Lung (tissue), 12 donors: Measurements from ENCODE around the gene ARMH1. TPM values are rescaled to one million over a fixed set of nuclear protein-coding genes. Genes with fewer than 3 reads are reported as not detected.

Experiments
- ATAC-seq: fragments of 200-7000 bp; cut with Tn5 transposase; one replicate; pipeline ENCODE4 v1.9.1; 2020; ENCODE audit warnings: moderate number of reproducible peaks; ENCODE audit not compliant: insufficient read depth, low FRiP score
- DNase-seq, 3 donors: peaks; one replicate each; pipeline ENCODE4 v3.0.0-alpha.2; 2013 to 2017
- H3K27ac ChIP-seq, 2 donors: one replicate each; pipeline ENCODE4 v1.5.1; 2013; ENCODE audit warnings: mild to moderate bottlenecking in 2 of 2, moderate library complexity in 2 of 2, control low read depth in 1 of 2, inconsistent platforms in 1 of 2, low read depth in 1 of 2, low read length in 1 of 2
- H3K27me3 ChIP-seq, 3 donors: one replicate each; pipeline ENCODE4 v1.5.1; 2013; ENCODE audit warnings: low read length in 2 of 3; ENCODE audit not compliant: control insufficient read depth in 3 of 3, insufficient read depth in 3 of 3
- H3K36me3 ChIP-seq, 4 donors: one replicate each; pipeline ENCODE4 v1.5.1; 2013; ENCODE audit warnings: low read length in 4 of 4, mild to moderate bottlenecking in 1 of 4, moderate library complexity in 1 of 4; ENCODE audit not compliant: control insufficient read depth in 4 of 4, insufficient read depth in 4 of 4
- H3K4me1 ChIP-seq, 5 donors: one replicate each; pipeline ENCODE4 v1.5.1; 2013; ENCODE audit warnings: low read length in 5 of 5, mild to moderate bottlenecking in 2 of 5, moderate library complexity in 1 of 5; ENCODE audit not compliant: control insufficient read depth in 5 of 5, insufficient read depth in 5 of 5
- H3K4me3 ChIP-seq: one replicate; pipeline ENCODE4 v1.5.1; 2013; ENCODE audit warnings: mild to moderate bottlenecking, control low read depth, moderate library complexity
- H3K9ac ChIP-seq, 2 donors: one replicate each; pipeline ENCODE4 v1.5.1; 2013; ENCODE audit warnings: low read length in 2 of 2, control low read depth in 1 of 2; ENCODE audit not compliant: insufficient read depth in 1 of 2
- H3K9me3 ChIP-seq, 4 donors: one replicate each; pipeline ENCODE4 v1.5.1; 2013; ENCODE audit warnings: low read length in 3 of 4, mild to moderate bottlenecking in 1 of 4, moderate library complexity in 1 of 4; ENCODE audit not compliant: control insufficient read depth in 4 of 4, insufficient read depth in 3 of 4
- WGBS, 2 donors: extraction: QIAGEN DNeasy Blood & Tissue Kit; methylation state at CpG; one replicate each; pipeline ENCODE4 v1.1.7; 2013; 5-methylcytosine and 5-hydroxymethylcytosine counted together
- polyA plus RNA-seq, 2 donors: library from polyadenylated mRNA; stranded (reverse); fragments of 200-250 nt; gene quantifications; one replicate each; pipeline ENCODE4 v1.2.1, GENCODE V29; 2013
- total RNA-seq, 2 donors: library from RNA; depleted of rRNA in 1 of 2; stranded (reverse); fragments of >200 nt in 1 of 2; gene quantifications; one replicate each; pipeline ENCODE4 v1.2.1, GENCODE V29; 2014 to 2021
- TF ChIP-seq, protein P1 (sequence below): IDR thresholded peaks from 2 replicates; pipeline ENCODE4 v1.5.1; 2012; ENCODE audit warnings: mild to moderate bottlenecking; ENCODE audit errors: control extremely low read depth, extremely low read depth
- donor health status: control.
- donor health status: control.
- donor health status: Bipolar disorder and iron deficiency.
- donor health status: healthy.
- donor health status: DM: yes; HTN: yes; CAD: no.

Gene ARMH1
- total and polyA plus RNA-seq, 4 donors: 9.7 to 35.3 (median 21.4) TPM

DNA sequence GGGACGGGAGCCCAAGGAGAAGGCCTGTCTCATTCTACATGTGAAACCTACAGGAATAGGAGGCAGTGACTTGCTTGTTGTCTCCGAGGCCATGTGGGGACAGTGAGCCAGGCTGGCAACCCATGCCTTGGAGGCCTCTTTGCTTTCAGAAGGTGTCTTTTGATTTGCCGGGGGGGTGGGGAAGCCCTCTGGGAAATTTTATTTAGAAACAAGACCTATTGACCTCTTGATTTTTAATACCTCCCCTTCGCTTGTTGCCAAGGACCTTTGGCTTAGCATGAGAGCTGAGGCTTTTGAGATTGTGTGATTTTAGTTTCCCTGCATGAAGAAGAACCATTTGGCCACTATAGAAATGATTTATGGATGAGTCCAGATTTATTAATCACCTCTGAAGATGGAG lies 4.1 kb downstream of the ARMH1 start:
- Histone ChIP-seq H3K9ac (no peak overlapping the region), H3K4me3 (no peak overlapping the region), H3K4me1 (peaks cover 0 to 9% (median 5%) of the 10 kb centered on the region in 5 donors), H3K27me3 (no peaks in the 10 kb centered on the region), H3K27ac (no peak overlapping the region), H3K36me3 (peaks cover 0 to 4% (median 0%) of the 10 kb centered on the region in 4 donors), H3K9me3 (no peaks in the 10 kb centered on the region)
- WGBS, 2 donors: 77 to 82% methylated on average over 4 of the region's 4 CpGs
- TF ChIP-seq, protein P1, sequence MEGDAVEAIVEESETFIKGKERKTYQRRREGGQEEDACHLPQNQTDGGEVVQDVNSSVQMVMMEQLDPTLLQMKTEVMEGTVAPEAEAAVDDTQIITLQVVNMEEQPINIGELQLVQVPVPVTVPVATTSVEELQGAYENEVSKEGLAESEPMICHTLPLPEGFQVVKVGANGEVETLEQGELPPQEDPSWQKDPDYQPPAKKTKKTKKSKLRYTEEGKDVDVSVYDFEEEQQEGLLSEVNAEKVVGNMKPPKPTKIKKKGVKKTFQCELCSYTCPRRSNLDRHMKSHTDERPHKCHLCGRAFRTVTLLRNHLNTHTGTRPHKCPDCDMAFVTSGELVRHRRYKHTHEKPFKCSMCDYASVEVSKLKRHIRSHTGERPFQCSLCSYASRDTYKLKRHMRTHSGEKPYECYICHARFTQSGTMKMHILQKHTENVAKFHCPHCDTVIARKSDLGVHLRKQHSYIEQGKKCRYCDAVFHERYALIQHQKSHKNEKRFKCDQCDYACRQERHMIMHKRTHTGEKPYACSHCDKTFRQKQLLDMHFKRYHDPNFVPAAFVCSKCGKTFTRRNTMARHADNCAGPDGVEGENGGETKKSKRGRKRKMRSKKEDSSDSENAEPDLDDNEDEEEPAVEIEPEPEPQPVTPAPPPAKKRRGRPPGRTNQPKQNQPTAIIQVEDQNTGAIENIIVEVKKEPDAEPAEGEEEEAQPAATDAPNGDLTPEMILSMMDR: no peak
- no peak for ATAC-seq
- no peak for DNase-seq

DNA sequence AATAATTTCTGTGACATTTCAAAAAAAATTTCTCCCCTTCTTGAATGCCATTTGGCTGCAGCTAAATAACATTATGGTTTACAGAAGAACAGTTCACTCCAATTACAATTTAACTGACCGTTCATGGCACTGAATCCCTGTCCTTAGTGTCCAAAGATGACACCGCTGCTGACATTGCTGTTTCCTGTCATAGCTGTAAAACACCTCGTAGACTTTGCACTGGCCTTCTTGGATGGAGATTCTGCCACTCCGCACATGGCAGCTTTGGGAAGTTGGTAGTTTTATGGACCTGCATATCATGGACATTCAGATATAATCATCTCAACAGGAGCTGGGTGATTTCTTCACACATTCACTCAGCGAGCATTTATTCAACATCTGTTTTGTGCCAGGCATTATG lies 5.0 kb downstream of the ARMH1 start:
- H3K9ac ChIP-seq: no peak overlapping the region
- no peak overlapping the region for H3K4me3 ChIP-seq
- no peaks in the 10 kb centered on the region for H3K27me3 ChIP-seq
- no peak for DNase-seq
- ATAC-seq: no peak
- TF ChIP-seq, protein P1: no peak
- peaks cover 0 to 4% (median 0%) of the 10 kb centered on the region in 4 donors for H3K36me3 ChIP-seq
- H3K9me3 ChIP-seq: no peaks in the 10 kb centered on the region
- WGBS, 2 donors: 92 to 94% methylated on average over 5 of the region's 5 CpGs
- peaks cover 0 to 8% (median 5%) of the 10 kb centered on the region in 5 donors for H3K4me1 ChIP-seq
- H3K27ac ChIP-seq: no peak overlapping the region

DNA sequence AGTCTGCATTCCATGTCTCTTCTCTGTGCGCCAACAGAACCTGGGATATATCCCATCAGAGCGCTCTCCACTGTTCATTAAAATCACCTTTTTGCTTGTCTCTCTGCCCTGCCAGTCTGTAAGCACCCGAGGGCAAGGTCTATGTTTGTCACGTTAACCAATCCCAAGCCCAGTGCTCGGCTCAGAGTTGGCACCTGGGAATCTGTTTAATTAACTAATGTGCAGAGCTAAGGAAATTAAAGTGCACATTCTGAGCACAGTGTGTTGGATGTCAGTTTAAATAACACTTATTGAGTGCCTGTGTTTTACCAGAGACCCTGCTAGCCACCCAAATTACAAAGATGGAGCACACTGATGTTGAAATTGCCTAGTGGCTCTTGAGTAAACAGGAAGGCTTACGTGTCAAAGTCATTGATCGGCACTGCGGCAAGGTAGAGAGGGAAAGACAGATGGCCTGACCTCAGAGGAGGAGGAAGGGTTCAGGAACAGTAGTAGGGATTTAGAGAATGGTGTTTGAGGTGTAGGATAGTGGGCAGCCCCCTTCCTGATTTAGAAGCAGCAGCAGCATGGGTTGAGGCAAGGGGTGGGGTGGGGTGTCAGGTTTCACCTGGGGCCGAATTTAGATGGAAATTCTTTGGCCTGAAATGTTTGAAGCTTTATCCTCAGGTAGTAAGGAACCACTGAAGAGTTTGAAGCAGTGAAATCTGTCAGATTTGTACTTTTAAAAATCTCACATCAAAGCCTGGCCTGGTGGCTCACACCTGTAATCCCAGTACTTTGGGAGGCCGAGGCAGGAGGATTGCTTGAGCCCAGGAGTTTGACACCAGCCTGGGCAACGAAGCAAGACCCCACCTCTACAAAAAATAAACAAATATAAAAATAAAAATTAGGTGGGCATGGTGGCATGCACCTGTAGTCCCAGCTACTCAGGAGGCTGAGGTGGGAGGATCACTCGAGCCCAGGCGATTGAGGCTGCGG lies 7.7 kb downstream of the ARMH1 start:
- no peak for DNase-seq
- no peak overlapping the region for H3K27ac ChIP-seq
- ATAC-seq: no peak

More for the DNA sequence above, 7.7 kb downstream of the ARMH1 start:
- Histone ChIP-seq H3K4me1 (peaks cover 0 to 4% (median 0%) of the 10 kb centered on the region in 5 donors), H3K9me3 (no peaks in the 10 kb centered on the region), H3K36me3 (peaks cover 0 to 4% (median 0%) of the 10 kb centered on the region in 4 donors), H3K9ac (no peak overlapping the region), H3K27me3 (no peaks in the 10 kb centered on the region), H3K4me3 (no peak overlapping the region)
- TF ChIP-seq, protein P1: no peak
- WGBS, 2 donors: 74 to 76% methylated on average over 14 of the region's 14 CpGs
